ENCODE measurements around the gene SPATA9.
"Not testable (repeated sequence)": the region's sequence is repeated elsewhere in the genome, so short reads cannot be mapped to it uniquely, and the experiment has no call there.

Gene SPATA9

GRCh38 chr5:95717439-95717838 lies 34.6 kb upstream of the SPATA9 start:
- Histone ChIP-seq H3K36me3 (ENCODE audit: insufficient read depth, low read length) (no peaks in the 10 kb centered on the region), H3K79me2 (ENCODE audit: insufficient read depth, low read length) (no peaks in the 10 kb centered on the region), H3K9ac (ENCODE audit: low read depth, low read length) (0 out of 2 replicates have a peak overlapping the region, but pooled peaks have one; percentile 1), H3K9me3 (ENCODE audit: insufficient read depth, low read length, severe bottlenecking) (no peaks in the 10 kb centered on the region), H3K4me3 (ENCODE audit: low read depth in 1 of 2, low read length in 2 of 2) (no peak overlapping the region), H3K27ac (ENCODE audit: low read length) (peak overlapping the region; percentile 34), H4K20me1 (ENCODE audit: insufficient read depth, low read length) (no peaks in the 10 kb centered on the region), H3K4me2 (ENCODE audit: insufficient read depth, low read length) (peak overlapping the region; percentile 56; the same call in 1 of the 2 replicates), H3K4me1 (ENCODE audit: insufficient read depth, low read length) (peaks cover 27% of the 10 kb centered on the region), H2AFZ (ENCODE audit: low read depth, low read length) (no peak overlapping the region), H3K27me3 (ENCODE audit: insufficient read depth, low read length, poor library complexity) (no peaks in the 10 kb centered on the region)
- TF ChIP-seq CTCF (IDR thresholded peaks at IDR 0.05; ENCODE audit: borderline replicate concordance, extremely low read depth, low read length, poor library complexity, severe bottlenecking) (no peak), EZH2 (IDR thresholded peaks at IDR 0.05; ENCODE audit: borderline replicate concordance, low read depth, low read length, severe bottlenecking) (no peak)
- ATAC-seq (ENCODE audit: insufficient read depth, low read depth) (no peak), DNase-seq (no peak)

GRCh38 chr5:95715799-95716461 lies 33.1 kb upstream of the SPATA9 start:
- TF ChIP-seq EZH2 (IDR thresholded peaks at IDR 0.05; ENCODE audit: borderline replicate concordance, low read depth, low read length, severe bottlenecking) (no peak), CTCF (IDR thresholded peaks at IDR 0.05; ENCODE audit: borderline replicate concordance, extremely low read depth, low read length, poor library complexity, severe bottlenecking) (no peak)
- H3K4me3 ChIP-seq (ENCODE audit: low read depth in 1 of 2, low read length in 2 of 2), result no peak overlapping the region
- no peaks in the 10 kb centered on the region for H3K79me2 ChIP-seq (ENCODE audit: insufficient read depth, low read length)
- H4K20me1 ChIP-seq (ENCODE audit: insufficient read depth, low read length), result no peaks in the 10 kb centered on the region
- H3K36me3 ChIP-seq (ENCODE audit: insufficient read depth, low read length), result no peaks in the 10 kb centered on the region
- DNase-seq, result no peak
- H3K9me3 ChIP-seq (ENCODE audit: insufficient read depth, low read length, severe bottlenecking), result no peaks in the 10 kb centered on the region
- H3K27ac ChIP-seq (ENCODE audit: low read length), result no peak overlapping the region
- no peak overlapping the region for H2AFZ ChIP-seq (ENCODE audit: low read depth, low read length)
- ATAC-seq (ENCODE audit: insufficient read depth, low read depth), result no peak
- no peaks in the 10 kb centered on the region for H3K27me3 ChIP-seq (ENCODE audit: insufficient read depth, low read length, poor library complexity)
- H3K9ac ChIP-seq (ENCODE audit: low read depth, low read length), result no peak overlapping the region
- H3K4me2 ChIP-seq (ENCODE audit: insufficient read depth, low read length), result no peak overlapping the region
- H3K4me1 ChIP-seq (ENCODE audit: insufficient read depth, low read length), result peaks cover 27% of the 10 kb centered on the region

- no peaks in the 10 kb centered on the region for H3K9me3 ChIP-seq (ENCODE audit: insufficient read depth, low read length, severe bottlenecking)
- H3K27ac ChIP-seq (ENCODE audit: low read length), result no peak overlapping the region
- H3K9ac ChIP-seq (ENCODE audit: low read depth, low read length), result no peak overlapping the region
- DNase-seq, result no peak
- no peaks in the 10 kb centered on the region for H3K36me3 ChIP-seq (ENCODE audit: insufficient read depth, low read length)
- H4K20me1 ChIP-seq (ENCODE audit: insufficient read depth, low read length), result no peaks in the 10 kb centered on the region
- no peak for ATAC-seq (ENCODE audit: insufficient read depth, low read depth)
- no peak overlapping the region for H3K4me3 ChIP-seq (ENCODE audit: low read depth in 1 of 2, low read length in 2 of 2)
- no peak for TF ChIP-seq EZH2 (IDR thresholded peaks at IDR 0.05; ENCODE audit: borderline replicate concordance, low read depth, low read length, severe bottlenecking)
- no peak for TF ChIP-seq CTCF (IDR thresholded peaks at IDR 0.05; ENCODE audit: borderline replicate concordance, extremely low read depth, low read length, poor library complexity, severe bottlenecking)
- H3K79me2 ChIP-seq (ENCODE audit: insufficient read depth, low read length), result no peaks in the 10 kb centered on the region
- H3K27me3 ChIP-seq (ENCODE audit: insufficient read depth, low read length, poor library complexity), result no peaks in the 10 kb centered on the region
- peaks cover 24% of the 10 kb centered on the region for H3K4me1 ChIP-seq (ENCODE audit: insufficient read depth, low read length)
- H2AFZ ChIP-seq (ENCODE audit: low read depth, low read length), result no peak overlapping the region
- H3K4me2 ChIP-seq (ENCODE audit: insufficient read depth, low read length), result no peak overlapping the region
Measured at GRCh38 chr5:95713960-95714710, 31.3 kb upstream of the SPATA9 start.

GRCh38 chr5:95713246-95713645 lies 30.5 kb upstream of the SPATA9 start:
- H3K4me2 ChIP-seq (ENCODE audit: insufficient read depth, low read length); ATAC-seq (ENCODE audit: insufficient read depth, low read depth); H3K27ac ChIP-seq (ENCODE audit: low read length): not testable (repeated sequence)

More at GRCh38 chr5:95713246-95713645, 30.5 kb upstream of the SPATA9 start:
- DNase-seq; H3K9ac ChIP-seq (ENCODE audit: low read depth, low read length); H3K4me3 ChIP-seq (ENCODE audit: low read depth in 1 of 2, low read length in 2 of 2); H4K20me1 ChIP-seq (ENCODE audit: insufficient read depth, low read length); H3K79me2 ChIP-seq (ENCODE audit: insufficient read depth, low read length); H3K9me3 ChIP-seq (ENCODE audit: insufficient read depth, low read length, severe bottlenecking); H3K27me3 ChIP-seq (ENCODE audit: insufficient read depth, low read length, poor library complexity); H2AFZ ChIP-seq (ENCODE audit: low read depth, low read length); H3K36me3 ChIP-seq (ENCODE audit: insufficient read depth, low read length): not testable (repeated sequence)
- H3K4me1 ChIP-seq (ENCODE audit: insufficient read depth, low read length), result peaks cover 16% of the 10 kb centered on the region

All from DND-41 (cell line).